Measurements from ENCODE around the gene ZCCHC14.
A peak's percentile ranks its signal among the peaks of the same experiment; 100 is the strongest.
"Not testable (repeated sequence)": the region's sequence is repeated elsewhere in the genome, so short reads cannot be mapped to it uniquely, and the experiment has no call there.

The ZCCHC14 gene

GRCh38 chr16:87404764-87405625 lies 87.8 kb downstream of the ZCCHC14 start:
- no peak for DNase-seq

GRCh38 chr16:87395181-87395842 lies 97.5 kb downstream of the ZCCHC14 start:
- DNase-seq, result no peak

GRCh38 chr16:87393680-87394055 lies 99.2 kb downstream of the ZCCHC14 start:
- no peak for DNase-seq

GRCh38 chr16:87392821-87393679 lies 99.8 kb downstream of the ZCCHC14 start:
- DNase-seq, result peak in 4 of 6 experiments; percentile 17 to 51 (median 32)

- peak; percentile 96 to 99 (median 98) for DNase-seq
These were observed 100.6 kb downstream of the ZCCHC14 start, which contains the start of gene MAP1LC3B for GRCh38 chr16:87391950-87392820. Gene MAP1LC3B, plus strand, starts transcription at chr16:87392336. Its CDS starts 92 bp downstream, at chr16:87392428.

GRCh38 chr16:87391324-87391949 lies 101.4 kb downstream of the ZCCHC14 start:
- DNase-seq, result no peak

GRCh38 chr16:87390641-87391323 lies 102.0 kb downstream of the ZCCHC14 start:
- no peak for DNase-seq

- DNase-seq, result not testable (repeated sequence)
These were observed 102.9 kb downstream of the ZCCHC14 start for GRCh38 chr16:87389914-87390313.

GRCh38 chr16:87389245-87389644 lies 103.6 kb downstream of the ZCCHC14 start:
- no peak for DNase-seq

GRCh38 chr16:87388818-87389134 lies 104.0 kb downstream of the ZCCHC14 start:
- no peak for DNase-seq

- peak; percentile 64 to 91 (median 88) for DNase-seq
These were observed 104.6 kb downstream of the ZCCHC14 start for GRCh38 chr16:87387942-87388817.

- not testable (repeated sequence) for DNase-seq
These were observed 108.0 kb downstream of the ZCCHC14 start for GRCh38 chr16:87384875-87385167.

- DNase-seq, result no peak
These were observed 108.5 kb downstream of the ZCCHC14 start for GRCh38 chr16:87384162-87384874.

GRCh38 chr16:87383505-87384161 lies 109.2 kb downstream of the ZCCHC14 start, which contains the start of gene FBXO31:
Gene FBXO31, minus strand, starts transcription at chr16:87383776. Its CDS starts 32 bp downstream, at chr16:87383744.
- DNase-seq, result peak; percentile 83 to 95 (median 91)

GRCh38 chr16:87382023-87382785 lies 110.6 kb downstream of the ZCCHC14 start:
- no peak for DNase-seq

- DNase-seq, result no peak
These were observed 111.9 kb downstream of the ZCCHC14 start for GRCh38 chr16:87380881-87381280.

GRCh38 chr16:87380403-87380802 lies 112.4 kb downstream of the ZCCHC14 start:
- DNase-seq, result no peak

- DNase-seq, result not testable (repeated sequence)
These were observed 113.5 kb downstream of the ZCCHC14 start for GRCh38 chr16:87379312-87379752.

Measured in stimulated activated naive CD4-positive, alpha-beta T cell (primary cell).